Thoracic aorta (tissue), 2 donors: ENCODE measurements around the gene GTF2B. TPM values are rescaled to one million over a fixed set of nuclear protein-coding genes. Genes with fewer than 3 reads are reported as not detected.
"Not testable (repeated sequence)": the region's sequence is repeated elsewhere in the genome, so short reads cannot be mapped to it uniquely, and the experiment has no call there.

Experiments used
- ATAC-seq: fragments of 150-250 bp; one replicate; pipeline ENCODE4 v1.8.0; 2017; ENCODE audit warnings: low read depth; ENCODE audit not compliant: insufficient number of reproducible peaks, low FRiP score
- DNase-seq: peaks from one replicate; pipeline ENCODE4 v3.0.0-alpha.2; 2020; ENCODE audit warnings: low spot score
- H3K27ac ChIP-seq, 2 donors: fragments of 200-600 bp; sonication (generic); 1 replicate in 1 of 2; 2 replicates in 1 of 2; pipeline ENCODE4 v1.5.1; 2016; ENCODE audit warnings: mild to moderate bottlenecking in 2 of 2, moderate library complexity in 2 of 2
- H3K27me3 ChIP-seq: fragments of 200-600 bp; sonication (generic); replicated peaks from 2 replicates; pipeline ENCODE4 v1.6.0; 2016; ENCODE audit warnings: mild to moderate bottlenecking; ENCODE audit not compliant: insufficient read depth
- H3K36me3 ChIP-seq: fragments of 200-600 bp; sonication (generic); one replicate; pipeline ENCODE4 v1.5.1; 2016
- H3K4me1 ChIP-seq, 2 donors: fragments of 200-600 bp; sonication (generic); 1 replicate in 1 of 2; 2 replicates in 1 of 2; pipeline versions ENCODE4 v1.5.1 to v1.6.0; 2016; ENCODE audit warnings: low read depth in 2 of 2, mild to moderate bottlenecking in 1 of 2; ENCODE audit not compliant: control insufficient read depth in 1 of 2
- H3K4me3 ChIP-seq: fragments of 200-600 bp; sonication (generic); 2 replicates; pipeline ENCODE4 v1.5.1; 2016; ENCODE audit warnings: mild to moderate bottlenecking
- H3K9me3 ChIP-seq: fragments of 200-600 bp; sonication (generic); 2 replicates; pipeline ENCODE4 v1.5.1; 2016
- total RNA-seq, 2 donors: library from RNA; depleted of rRNA; stranded (reverse); fragments of >200 nt; gene quantifications; one replicate each; pipeline versions ENCODE4 v1.1.0 to v1.2.3, GENCODE V29; 2016
- TF ChIP-seq, protein P1 (sequence below): fragments of 200-600 bp; sonication (generic); IDR thresholded peaks from one replicate; pipeline ENCODE4 v1.5.1; 2019; ENCODE audit warnings: antibody characterized with exemption

Gene GTF2B, protein sequence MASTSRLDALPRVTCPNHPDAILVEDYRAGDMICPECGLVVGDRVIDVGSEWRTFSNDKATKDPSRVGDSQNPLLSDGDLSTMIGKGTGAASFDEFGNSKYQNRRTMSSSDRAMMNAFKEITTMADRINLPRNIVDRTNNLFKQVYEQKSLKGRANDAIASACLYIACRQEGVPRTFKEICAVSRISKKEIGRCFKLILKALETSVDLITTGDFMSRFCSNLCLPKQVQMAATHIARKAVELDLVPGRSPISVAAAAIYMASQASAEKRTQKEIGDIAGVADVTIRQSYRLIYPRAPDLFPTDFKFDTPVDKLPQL
- 10 to 100 TPM; 17.3 to 27.4 TPM for total RNA-seq

- TF ChIP-seq, protein P1, sequence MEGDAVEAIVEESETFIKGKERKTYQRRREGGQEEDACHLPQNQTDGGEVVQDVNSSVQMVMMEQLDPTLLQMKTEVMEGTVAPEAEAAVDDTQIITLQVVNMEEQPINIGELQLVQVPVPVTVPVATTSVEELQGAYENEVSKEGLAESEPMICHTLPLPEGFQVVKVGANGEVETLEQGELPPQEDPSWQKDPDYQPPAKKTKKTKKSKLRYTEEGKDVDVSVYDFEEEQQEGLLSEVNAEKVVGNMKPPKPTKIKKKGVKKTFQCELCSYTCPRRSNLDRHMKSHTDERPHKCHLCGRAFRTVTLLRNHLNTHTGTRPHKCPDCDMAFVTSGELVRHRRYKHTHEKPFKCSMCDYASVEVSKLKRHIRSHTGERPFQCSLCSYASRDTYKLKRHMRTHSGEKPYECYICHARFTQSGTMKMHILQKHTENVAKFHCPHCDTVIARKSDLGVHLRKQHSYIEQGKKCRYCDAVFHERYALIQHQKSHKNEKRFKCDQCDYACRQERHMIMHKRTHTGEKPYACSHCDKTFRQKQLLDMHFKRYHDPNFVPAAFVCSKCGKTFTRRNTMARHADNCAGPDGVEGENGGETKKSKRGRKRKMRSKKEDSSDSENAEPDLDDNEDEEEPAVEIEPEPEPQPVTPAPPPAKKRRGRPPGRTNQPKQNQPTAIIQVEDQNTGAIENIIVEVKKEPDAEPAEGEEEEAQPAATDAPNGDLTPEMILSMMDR = peak; percentile 13
- peak within 1 kb of the TSS; percentile 92 for H3K27ac ChIP-seq
- peak; percentile 70 for DNase-seq
- H3K4me1 ChIP-seq = peaks cover 18 to 31% of the 10 kb centered on the region in 2 donors
- H3K36me3 ChIP-seq = no peaks in the 10 kb centered on the region
- peak; percentile 71 for ATAC-seq
- H3K4me3 ChIP-seq = peak within 1 kb of the TSS; percentile 99
- H3K27me3 ChIP-seq = no peaks in the 10 kb centered on the region
- no peaks in the 10 kb centered on the region for H3K9me3 ChIP-seq
Measured at GRCh38 chr1:88891318-88891950, at the start of gene GTF2B. Gene GTF2B, minus strand, starts transcription at chr1:88891567. Its CDS starts 68 bp downstream, at chr1:88891499.

GRCh38 chr1:88938528-88938927, 47.2 kb upstream of the GTF2B start:
- H3K27ac ChIP-seq, ATAC-seq, H3K4me1 ChIP-seq, H3K9me3 ChIP-seq, DNase-seq, H3K27me3 ChIP-seq, H3K4me3 ChIP-seq: not testable (repeated sequence)
- peaks cover 20% of the 10 kb centered on the region for H3K36me3 ChIP-seq

- no peak for DNase-seq
- peaks cover 11% of the 10 kb centered on the region for H3K36me3 ChIP-seq
- H3K9me3 ChIP-seq = no peaks in the 10 kb centered on the region
- TF ChIP-seq, protein P1 = no peak
- H3K27me3 ChIP-seq = no peaks in the 10 kb centered on the region
- H3K4me1 ChIP-seq = no peaks in the 10 kb centered on the region
- H3K4me3 ChIP-seq = no peak overlapping the region
- no peak for ATAC-seq
- H3K27ac ChIP-seq = no peak overlapping the region
Measured at GRCh38 chr1:88936760-88937342, 45.5 kb upstream of the GTF2B start.

DNA sequence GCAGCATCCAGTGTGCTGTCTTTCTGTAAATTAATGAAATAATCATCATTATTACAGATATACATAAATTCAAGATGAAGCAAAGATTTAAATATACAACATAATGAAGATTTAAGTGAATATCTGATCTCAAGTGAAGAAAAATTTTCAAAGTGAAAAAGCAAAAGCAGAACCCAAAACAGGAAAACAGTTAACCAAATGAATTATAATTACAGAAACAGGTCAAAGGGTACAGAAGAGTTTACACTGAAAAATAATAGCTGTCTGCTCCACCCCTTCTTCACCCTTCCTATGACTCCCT, 44.8 kb upstream of the GTF2B start:
- Histone ChIP-seq H3K9me3 (no peaks in the 10 kb centered on the region), H3K36me3 (peaks cover 12% of the 10 kb centered on the region)
- TF ChIP-seq, protein P1 = peak; percentile 2

GRCh38 chr1:88935522-88936222, 44.3 kb upstream of the GTF2B start:
- Histone ChIP-seq H3K4me1 (no peaks in the 10 kb centered on the region), H3K9me3 (no peaks in the 10 kb centered on the region), H3K27me3 (no peaks in the 10 kb centered on the region), H3K27ac (no peak overlapping the region), H3K36me3 (peaks cover 8% of the 10 kb centered on the region), H3K4me3 (no peak overlapping the region)
- TF ChIP-seq, protein P1 = peak; percentile 67
- DNase-seq (no peak), ATAC-seq (no peak)

More for the DNA sequence above, 44.8 kb upstream of the GTF2B start:
- no peak for ATAC-seq
- H3K4me1 ChIP-seq = no peaks in the 10 kb centered on the region
- no peak overlapping the region for H3K27ac ChIP-seq
- DNase-seq = no peak
- H3K27me3 ChIP-seq = no peaks in the 10 kb centered on the region
- H3K4me3 ChIP-seq = no peak overlapping the region

- ATAC-seq, H3K9me3 ChIP-seq, H3K4me1 ChIP-seq, DNase-seq, H3K4me3 ChIP-seq, H3K27me3 ChIP-seq, H3K27ac ChIP-seq: not testable (repeated sequence)
- peaks cover 22% of the 10 kb centered on the region for H3K36me3 ChIP-seq
Measured at GRCh38 chr1:88930176-88930575, 38.8 kb upstream of the GTF2B start.
